Fibroblast of lung (primary cell): ENCODE measurements around the gene NRP1.

Experiments
- EZH2 ChIP-seq: IDR thresholded peaks from 2 replicates; pipeline ENCODE4 v1.5.1; 2012; ENCODE audit warnings: low read length, control low read depth, mild to moderate bottlenecking; ENCODE audit errors: missing control alignments
- TF ChIP-seq, protein P1 (sequence below), 2 donors: IDR thresholded peaks in 1 of 2; conservative IDR thresholded peaks in 1 of 2; 1 replicate in 1 of 2; 2 replicates in 1 of 2; pipeline ENCODE4 v1.5.1; 2011 to 2012; ENCODE audit warnings: low read length in 2 of 2, control low read depth in 1 of 2, inconsistent platforms in 1 of 2, low read depth in 1 of 2, mild to moderate bottlenecking in 1 of 2

DNA sequence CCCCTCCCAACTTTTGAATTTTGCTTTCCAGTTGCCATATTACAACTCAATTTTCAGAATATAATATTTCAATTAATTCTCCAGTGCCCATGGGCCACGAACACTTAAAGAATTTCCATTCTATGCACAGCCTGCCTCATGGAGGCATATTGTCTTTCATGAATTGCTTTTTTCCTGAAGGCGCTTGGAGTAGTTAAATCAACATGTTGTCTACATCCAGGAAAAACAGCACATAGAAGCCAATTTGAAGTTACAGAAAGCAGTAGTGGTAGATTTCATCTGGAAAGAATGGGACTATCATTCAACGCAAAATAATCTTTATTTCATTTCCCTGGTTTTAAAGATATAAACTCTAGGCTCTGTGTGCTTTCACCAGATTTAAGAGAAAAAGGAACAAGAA, 106.0 kb downstream of the NRP1 start:
- TF ChIP-seq, protein P1, sequence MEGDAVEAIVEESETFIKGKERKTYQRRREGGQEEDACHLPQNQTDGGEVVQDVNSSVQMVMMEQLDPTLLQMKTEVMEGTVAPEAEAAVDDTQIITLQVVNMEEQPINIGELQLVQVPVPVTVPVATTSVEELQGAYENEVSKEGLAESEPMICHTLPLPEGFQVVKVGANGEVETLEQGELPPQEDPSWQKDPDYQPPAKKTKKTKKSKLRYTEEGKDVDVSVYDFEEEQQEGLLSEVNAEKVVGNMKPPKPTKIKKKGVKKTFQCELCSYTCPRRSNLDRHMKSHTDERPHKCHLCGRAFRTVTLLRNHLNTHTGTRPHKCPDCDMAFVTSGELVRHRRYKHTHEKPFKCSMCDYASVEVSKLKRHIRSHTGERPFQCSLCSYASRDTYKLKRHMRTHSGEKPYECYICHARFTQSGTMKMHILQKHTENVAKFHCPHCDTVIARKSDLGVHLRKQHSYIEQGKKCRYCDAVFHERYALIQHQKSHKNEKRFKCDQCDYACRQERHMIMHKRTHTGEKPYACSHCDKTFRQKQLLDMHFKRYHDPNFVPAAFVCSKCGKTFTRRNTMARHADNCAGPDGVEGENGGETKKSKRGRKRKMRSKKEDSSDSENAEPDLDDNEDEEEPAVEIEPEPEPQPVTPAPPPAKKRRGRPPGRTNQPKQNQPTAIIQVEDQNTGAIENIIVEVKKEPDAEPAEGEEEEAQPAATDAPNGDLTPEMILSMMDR (conservative IDR thresholded peaks at IDR 0.05 in 1 of 2, IDR thresholded peaks at IDR 0.05 in 1 of 2; ENCODE audit: low read depth in 1 of 2, low read length in 2 of 2): no peak
- TF ChIP-seq EZH2: no peak
